ENCODE results near the gene RASL12.
"Not testable (repeated sequence)": the region's sequence is repeated elsewhere in the genome, so short reads cannot be mapped to it uniquely, and the experiment has no call there.

The RASL12 gene, protein sequence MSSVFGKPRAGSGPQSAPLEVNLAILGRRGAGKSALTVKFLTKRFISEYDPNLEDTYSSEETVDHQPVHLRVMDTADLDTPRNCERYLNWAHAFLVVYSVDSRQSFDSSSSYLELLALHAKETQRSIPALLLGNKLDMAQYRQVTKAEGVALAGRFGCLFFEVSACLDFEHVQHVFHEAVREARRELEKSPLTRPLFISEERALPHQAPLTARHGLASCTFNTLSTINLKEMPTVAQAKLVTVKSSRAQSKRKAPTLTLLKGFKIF

DNA sequence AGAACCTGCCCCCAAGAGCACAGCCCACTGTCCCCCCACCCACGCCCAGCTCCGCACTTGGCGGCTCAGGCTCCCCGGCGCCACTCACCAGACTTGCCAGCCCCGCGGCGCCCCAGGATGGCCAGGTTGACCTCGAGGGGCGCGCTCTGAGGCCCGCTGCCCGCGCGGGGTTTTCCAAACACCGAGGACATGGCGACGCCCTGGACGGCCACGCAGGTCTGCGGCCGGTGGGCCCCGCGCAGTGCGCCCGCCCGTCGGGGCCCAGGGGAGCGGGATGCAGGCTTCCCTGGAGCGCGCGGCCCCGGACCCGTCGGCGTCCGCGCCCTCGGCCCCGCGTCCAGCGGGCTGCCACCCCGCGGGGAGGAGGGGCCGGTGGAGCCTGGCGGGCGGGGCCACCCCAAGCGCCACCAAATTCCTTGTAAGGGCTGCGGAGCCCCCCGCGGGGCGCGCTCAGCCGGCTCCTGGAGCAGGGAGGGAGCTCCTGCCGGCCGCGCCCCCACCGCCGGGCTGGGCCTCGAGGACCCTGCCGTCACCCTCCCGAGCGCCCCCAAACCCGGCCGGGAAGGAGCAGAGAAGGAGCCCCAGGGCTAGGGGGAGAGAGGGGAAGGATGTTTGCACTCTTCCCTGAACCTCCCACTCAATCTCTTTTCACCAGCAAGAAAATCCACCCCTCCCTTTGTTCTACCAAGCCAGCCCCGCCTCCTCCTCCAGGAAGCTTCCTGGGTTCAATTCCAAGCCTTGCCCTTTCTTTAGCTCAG is at the start of gene RASL12:
Gene RASL12, minus strand, starts transcription at position 347 of the 758 bp plus-strand sequence. Its CDS starts 156 bp downstream, at position 191.
- no peak for DNase-seq

DNA sequence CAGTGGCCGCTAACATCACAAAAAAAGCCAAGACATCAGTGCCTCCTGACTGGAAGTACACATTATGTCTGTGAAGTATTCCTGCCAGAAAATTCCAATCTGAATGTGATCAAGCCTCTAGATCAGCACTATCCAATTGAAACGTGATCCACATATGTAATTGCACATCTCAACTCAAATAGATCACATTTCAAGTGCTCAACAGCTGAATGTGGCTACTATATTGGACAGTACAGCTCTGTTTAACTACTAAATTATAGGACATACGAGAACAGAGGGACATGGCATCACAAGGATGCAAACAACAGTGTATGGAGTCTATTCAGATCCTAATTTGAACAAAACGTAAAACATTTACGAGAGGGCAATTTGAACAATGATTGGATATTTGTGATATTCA is 47.8 kb upstream of the RASL12 start:
- DNase-seq, result no peak

DNA sequence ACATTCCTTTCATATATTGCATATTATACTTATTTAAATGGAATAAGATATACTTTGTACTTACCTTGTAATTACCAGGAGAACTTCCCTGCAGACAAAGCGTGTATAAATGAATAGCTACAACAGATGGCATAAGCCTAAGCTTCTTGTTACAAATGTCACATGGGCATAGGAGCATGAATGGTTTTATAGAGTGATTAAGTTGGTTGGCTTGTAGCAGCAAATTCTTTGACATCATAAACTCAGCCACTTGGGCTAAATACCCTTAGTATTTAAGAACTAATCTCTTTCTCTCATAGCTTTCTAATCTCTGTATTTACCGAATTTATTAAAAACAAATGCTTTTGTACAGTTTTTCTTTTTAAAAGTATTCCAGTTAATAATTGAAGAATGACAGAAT is 47.3 kb upstream of the RASL12 start, which contains the start of gene UBAP1L:
Gene UBAP1L, minus strand, starts transcription at position 115 of the 400 bp plus-strand sequence. CDS start 8,985 bp downstream, outside the sequence.
- DNase-seq, result no peak

DNA sequence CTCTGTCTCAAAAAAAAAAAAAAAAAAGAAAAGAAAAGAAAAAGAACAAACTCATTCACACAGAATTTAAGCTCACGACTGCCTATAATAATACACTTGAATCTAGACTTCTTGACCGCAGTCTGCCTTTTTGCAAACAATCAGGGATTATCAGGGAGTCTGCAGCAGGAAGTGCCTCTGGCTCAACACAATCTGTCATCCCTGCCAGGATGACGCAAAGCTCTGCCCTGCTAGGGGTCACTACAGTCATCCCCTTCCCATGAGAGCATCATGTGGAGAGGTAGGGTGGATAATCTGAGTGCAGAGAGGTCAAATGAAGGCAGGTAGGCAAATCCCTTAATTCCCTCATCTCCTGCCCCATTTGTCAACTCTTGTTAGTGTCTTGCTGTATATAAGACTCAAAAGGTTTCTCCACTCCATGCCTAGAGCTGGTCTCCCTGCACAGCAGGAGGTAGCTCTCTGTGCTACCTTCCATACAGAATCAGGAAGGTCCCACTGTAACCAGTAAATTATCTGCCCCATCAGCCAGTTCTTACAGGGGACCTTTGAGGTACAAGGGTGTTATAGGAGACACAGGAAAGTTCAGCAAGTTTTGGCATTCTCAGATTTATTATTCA is 43.0 kb upstream of the RASL12 start:
- DNase-seq, result no peak

DNA sequence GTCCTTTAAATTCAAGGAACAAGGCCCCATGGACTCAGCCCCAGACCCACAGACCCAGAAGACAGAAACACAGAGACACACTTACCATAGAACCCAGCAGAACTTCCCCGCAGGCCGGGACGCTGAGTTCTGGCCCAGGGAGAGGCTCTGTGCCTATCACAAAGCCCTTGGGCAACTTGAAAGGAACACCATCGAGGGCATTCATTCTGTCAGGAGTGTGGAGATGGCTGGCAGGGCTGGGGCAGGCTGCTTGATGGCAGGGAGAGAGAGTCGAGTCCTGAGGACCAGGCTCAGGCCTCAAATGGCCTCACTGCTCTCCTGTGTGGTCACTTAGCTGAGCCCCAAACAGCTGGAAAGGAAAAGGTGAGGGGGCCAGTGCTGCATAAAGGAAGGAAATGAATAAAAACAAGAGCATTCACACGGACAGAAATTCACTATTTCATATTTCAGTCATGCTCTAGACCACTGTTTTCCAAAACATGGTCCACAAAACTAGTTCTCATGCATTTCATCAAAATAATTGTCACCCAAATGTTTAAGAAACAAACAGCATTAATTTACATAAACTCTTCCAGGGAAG is 38.3 kb upstream of the RASL12 start:
- no peak for DNase-seq

DNA sequence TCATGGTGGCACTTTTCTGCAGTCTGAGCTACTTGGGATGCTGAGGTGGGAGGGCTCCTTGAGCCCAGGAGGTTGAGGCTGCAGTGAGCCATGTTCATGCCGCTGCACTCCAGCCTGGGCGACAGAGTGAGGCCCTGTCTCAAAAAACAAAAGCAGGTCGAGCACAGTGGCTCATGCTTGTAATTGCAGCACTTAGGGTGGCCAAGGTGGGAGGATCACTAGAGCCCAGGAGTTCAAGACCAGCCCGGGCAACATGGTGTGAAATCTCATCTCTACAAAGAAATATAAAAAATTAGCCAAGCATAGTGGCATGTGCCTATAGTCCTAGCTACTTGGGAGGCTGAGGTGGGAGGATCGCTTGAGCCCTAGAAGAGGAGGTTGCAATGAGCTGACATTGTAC is 37.2 kb upstream of the RASL12 start:
- no peak for DNase-seq

DNA sequence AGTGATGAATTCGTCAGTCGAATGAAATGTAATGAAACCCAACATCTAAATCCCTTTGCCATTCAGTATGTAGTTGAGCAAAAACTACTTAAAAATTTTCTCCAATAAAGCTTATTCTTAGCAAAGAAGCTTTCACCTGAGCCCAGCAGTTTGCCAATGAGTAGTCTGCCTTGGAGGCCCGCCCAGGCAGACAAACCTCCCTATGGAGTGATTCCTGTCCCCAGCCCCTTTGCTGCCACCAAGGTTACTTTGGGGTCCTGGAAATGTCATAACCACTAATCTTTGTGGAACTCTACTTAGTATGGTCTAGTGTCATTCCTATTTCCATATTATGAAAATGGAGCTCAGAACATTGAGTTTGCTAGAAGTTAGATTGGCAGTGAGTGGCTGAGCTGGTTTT is 35.1 kb upstream of the RASL12 start:
- no peak for DNase-seq

DNA sequence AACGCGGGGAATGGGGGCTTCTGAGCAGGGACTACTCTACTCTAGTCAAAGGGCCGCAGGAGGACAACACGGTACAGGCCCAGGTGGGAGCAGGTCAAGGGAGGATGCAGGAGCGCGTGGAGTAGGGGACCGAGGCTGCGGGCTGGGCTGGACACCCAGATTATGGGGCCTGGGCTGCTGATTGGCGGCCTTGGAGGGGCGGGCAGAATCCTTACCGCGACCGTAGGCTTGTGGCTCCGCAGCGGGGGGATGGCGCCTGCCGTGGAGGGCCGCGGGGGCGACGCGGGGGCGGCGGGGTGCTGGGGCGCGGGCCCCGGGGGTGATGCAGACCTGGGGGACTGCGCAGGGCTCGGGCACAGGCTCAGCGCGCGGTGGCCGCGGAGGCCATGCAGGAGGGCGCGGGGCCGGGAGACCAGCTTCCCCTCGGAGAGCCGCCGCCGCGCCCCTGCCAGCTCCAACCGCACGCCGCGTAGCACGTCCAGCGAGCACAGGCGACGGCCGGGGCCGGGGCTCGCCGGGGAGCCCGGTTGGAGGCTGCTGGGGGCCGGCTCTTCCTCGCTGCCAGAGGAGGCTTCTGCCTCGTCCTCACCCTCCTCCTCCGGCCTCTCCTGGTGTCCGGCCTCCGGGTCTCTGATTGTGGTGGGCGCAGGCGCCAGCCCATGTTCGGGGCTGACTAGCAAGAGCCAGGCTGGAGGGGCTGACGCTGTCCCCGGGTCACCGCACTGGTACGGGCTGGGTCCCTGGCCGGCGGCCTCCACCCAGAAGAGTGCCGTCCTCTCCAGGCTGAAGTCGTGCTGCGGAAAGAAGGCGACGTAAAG is 34.3 kb upstream of the RASL12 start:
- DNase-seq, result no peak

DNA sequence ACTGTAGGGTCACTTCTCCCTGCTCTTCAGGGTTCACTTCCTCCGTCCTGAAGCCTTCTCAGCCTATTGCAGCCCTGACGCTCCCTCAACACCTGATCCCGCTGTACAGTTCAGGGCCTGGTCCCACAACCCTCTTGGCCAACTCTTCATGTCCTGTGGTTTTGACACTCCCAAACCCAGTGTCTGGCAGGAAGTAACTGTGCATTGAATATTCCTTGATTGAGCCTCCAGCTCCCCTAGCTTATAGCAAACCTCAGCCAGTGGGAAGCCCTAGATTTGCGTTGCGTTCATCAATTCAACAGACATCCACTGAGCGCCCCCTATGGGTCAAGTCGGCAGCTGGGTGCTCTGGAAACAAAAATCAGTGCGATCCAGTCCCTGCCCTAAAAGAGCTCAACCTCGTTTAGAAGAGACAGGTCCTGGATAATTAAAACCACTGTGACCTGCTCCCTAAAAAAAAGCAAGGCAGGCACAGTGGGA is 33.7 kb upstream of the RASL12 start:
- DNase-seq, result peak; percentile 83

DNA sequence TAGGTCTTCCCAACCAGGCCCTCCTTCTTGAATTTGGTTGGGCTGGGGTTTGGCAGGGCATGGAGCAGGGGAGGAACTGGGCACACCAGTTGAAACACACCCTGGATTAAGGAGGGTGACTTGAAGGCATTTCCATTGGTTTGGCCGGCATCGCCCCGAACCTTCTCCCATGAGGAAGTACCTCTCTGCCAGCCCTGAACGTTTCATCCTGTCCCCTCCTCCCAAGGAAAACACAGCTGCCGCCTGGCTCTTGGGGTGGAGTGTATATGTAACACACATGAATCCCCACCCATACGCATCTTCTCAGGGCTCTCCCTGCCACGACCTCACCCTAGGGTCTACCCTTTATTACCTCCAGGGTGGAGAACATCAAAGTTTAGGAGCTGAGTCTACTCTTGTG is 32.7 kb upstream of the RASL12 start:
- DNase-seq, result no peak

DNA sequence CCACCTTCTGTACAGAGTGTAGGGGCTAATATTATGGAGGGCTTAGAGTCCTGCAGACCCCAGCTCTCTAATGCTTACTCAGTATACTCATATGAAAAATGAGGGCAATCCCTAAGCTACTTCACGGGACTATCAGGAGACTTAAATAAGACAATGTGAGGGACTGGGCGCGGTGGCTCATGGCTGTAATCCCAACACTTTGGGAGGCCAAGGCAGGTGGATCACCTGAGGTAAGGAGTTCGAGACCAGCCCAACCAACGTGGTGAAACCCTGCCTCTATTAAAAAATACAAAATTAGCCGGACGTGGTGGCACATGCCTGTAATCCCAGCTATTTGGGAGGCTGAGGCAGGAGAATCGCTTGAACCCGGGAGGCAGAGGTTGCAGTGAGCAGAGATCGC is 32.0 kb upstream of the RASL12 start:
- not testable (repeated sequence) for DNase-seq

DNA sequence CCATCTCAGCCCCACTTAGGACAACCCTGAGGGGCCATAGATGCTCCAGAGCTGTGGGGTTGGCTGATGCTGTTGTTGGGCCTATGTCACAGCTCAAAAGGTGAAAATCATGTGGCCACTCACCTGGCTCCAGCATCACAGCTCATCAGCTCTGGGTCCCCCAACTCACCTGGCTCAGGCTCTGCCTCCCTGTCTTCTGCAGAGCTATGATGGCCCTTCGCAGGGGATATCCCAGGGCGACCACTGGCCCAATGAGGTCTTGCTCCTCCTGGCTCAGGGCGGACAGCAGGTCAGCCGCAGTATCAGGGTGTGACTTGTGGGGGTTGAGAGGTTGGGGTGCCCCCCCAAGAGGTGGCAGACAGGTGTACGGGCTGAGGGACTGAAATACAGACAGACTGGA is 31.5 kb upstream of the RASL12 start:
- DNase-seq, result no peak

DNA sequence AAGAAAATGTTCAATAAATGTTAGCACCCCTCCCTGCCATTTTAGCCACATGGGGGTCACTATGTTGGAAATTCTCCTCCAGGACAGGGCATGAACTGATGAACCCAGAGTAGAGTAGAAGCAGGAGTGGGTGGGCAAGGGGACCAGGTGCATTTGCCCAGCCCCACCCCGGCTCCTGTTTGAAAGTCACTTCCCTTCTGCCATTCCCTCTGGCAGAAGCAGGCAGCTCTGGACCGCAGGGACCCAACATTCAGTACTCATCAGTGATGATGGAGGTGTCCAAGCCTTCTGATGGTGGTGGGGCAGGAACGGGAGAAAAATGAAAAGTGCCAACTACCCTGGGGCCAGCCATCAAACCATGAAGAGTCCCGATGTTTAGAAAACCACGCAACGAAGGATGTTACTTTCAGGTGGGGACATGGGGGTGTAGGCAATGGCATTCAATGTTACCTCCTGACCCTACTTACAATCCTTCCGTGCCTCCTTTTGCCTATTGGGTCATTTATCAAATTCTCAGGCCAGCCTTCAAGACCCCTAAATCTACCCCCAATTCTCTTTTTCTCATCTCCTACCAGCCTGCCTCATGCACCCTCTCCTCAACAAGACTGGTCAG is 30.0 kb upstream of the RASL12 start:
- DNase-seq, result no peak

DNA sequence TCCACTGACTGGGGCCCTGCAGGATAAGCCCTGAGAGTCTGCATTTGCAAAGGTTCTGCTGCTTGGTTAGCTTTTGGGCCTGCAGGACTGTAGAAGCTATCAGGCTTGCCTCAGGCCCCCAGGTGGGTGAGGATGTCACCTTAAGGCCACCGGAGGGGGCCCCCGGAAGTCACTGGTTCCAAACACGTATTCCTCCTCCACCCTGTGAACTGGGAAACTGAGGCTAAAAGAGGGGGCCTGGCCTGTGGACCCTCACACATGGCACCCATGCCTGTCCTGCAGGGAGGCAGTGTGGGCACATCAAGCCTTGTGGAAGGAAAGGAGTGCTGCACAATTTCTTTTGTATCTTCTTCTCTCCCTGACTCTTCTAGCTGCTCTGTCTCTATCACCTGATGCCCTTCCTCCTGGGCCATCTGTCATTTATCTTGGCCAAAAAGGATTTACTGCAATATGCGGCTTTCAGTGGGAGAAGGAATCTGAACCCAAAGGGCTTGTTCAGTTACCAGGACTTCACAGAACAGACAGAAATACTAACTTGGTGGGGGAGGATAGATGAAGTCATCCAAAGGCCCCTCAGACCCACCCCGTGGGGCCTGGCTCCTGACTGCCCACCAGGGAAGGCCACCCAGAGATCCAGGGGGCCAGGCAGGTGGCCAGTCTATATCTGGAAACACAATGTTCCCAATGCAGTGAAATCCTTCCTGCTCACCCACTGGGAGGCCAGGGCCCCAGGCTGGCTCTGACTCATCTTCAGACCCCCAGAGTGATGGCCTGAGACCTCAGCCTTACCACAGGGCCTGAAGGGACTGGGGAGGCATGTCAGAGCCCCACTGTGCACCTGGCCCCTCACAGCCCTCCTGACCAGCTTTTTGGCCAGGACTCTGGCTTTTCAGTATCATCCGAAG is 28.9 kb upstream of the RASL12 start:
- no peak for DNase-seq

DNA sequence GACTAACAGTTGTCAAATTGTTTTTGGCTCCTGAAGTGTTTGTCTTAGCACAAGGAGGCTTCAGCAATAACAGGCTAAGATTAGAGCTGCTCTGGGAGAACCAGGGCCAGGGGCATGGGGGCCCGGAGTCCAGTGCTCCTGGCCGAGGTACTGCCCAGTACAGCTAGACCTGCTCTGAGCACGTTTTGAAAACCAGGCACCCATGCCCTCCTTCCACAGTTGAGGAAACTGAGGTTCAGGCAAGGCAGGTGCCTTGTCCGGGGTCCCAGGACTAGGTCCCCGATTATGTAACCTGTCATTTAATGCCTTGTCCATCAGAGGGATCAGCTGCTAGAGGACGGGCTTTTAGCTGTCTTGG is 27.9 kb upstream of the RASL12 start:
- DNase-seq, result no peak

DNA sequence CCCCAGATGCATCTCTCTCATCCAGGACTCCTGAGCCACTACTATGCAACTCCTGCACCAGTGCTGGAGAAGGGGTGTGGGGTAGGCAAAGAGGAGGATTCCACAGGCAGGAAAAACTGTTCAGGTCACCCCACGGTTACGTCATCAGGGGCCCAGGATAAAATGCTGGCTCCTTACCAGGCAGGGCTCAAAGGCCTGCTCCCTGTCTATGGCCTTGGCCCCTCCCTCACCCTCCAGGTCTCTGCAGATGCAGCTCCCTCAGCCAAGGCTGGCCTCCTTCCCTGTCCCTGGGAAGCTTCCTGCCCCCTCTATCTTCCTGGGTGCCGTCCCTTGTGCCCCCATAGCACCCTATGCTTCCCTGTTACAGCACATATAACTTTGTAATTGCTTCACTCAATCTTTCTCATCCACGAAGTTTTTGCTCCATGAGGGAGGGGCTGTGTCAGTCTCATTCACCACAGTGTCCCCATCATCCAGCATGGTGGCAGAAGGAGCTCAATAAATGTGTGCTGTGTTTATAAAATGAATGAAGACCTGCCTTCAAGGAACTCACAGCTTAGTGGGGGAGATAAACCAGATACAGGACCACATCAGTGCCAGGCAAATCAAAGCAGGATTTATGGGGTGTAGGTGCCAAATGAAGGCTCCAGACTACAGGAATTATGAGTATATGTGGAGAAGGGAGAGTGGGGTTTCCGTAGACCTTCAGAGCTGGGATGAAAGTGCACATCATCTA is 27.4 kb upstream of the RASL12 start:
- no peak for DNase-seq

DNA sequence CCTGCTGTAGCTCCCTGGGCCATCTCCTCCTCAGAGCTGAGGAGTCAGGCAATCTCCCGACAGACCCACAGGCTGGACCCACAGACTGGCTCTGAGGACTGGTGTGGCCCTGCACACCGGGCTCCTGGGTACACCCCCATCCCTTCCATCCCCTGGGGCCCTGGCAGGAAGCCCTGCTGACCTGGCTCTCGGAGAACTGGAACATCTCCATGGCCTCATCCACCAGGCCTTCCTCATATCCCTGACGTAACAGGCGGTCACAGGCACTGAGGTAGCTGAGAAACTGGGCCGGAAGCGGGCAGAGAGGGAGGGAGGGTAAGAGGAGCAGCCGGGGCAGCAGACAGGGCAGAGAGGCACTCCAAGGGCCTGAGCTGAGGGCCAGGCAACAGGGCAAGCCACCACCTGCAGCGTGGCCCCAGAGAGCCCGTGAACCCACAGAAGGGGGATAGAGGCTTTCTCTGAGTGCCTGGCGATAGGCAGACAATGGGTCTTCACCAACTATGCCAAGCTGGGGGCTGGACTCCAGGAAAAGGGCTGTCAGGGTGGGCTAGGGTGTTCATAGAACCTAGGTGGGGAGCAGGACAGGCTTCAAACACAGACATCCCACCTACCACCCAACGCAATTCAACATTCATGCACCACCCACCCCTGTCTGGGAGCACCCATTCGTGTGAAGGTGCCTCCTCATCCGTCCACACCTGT is 26.7 kb upstream of the RASL12 start:
- no peak for DNase-seq

DNA sequence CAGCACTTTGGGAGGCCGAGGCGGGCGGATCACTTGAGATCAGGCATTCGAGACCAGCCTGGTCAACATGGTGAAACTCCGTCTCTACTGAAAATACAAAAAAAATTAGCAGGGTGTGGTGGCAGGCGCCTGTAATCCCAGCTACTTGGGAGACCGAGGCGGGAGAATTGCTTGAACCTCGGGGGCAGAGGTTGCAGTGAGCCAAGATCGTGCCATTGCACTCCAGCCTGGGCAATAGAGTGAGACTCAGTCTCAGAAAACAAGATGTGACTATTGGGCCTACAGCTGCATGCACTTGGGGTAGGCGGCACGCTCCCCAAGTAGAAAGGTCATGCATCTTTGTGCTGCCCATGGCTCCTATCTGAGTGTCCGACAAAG is 26.0 kb upstream of the RASL12 start:
- DNase-seq, result not testable (repeated sequence)

DNA sequence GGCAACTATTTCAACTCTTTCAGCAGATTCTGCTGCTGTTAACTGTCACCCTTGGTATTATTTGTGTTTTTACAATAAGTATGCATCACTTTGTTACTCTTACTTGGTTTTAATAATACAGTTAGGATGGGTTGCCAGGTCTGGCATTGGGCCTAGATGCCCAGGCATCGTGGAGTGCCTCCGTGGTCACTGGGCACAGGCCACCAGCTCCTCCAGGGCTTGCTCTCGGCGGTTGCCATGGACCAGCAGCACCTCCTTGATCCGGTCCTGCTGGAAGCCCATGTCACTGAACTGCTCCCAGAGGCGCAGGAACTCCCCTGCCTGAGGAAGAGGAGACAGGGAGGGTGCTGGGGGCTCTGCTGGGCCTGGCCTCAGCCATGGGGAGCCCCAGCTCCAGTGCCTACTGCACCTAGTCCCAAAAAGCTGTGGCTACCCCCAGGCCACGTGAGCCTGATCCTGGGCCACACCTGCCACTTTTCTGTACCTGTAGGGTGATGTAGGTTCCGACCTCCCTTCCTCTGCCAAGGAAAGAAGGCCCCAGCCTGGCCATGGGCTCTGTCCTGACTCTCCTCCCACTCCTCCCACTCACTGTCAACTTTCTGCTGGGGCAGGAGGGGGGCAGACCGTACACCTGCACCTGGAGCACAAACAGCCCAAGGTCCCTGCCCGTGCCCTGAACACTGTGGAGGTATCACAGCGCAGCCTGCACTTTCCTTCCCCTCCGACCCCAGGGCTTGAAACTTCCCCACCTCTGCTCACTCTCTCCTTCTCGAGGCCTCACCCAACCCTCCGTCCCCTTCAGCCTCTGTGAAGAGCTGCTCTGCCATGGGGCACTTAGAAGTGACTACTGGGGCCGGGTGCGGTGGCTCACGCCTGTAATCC is 25.4 kb upstream of the RASL12 start:
- DNase-seq, result no peak
